ENCODE measurements around the gene LGR6. TPM values are rescaled to one million over a fixed set of nuclear protein-coding genes. Genes with fewer than 3 reads are reported as not detected.

Gene LGR6
- total and polyA plus RNA-seq, 2 of the 8 experiments (the other 6 are each of a cell fraction or from before 2014, with no cell fraction given), result 0.50 to 1.0 TPM

DNA sequence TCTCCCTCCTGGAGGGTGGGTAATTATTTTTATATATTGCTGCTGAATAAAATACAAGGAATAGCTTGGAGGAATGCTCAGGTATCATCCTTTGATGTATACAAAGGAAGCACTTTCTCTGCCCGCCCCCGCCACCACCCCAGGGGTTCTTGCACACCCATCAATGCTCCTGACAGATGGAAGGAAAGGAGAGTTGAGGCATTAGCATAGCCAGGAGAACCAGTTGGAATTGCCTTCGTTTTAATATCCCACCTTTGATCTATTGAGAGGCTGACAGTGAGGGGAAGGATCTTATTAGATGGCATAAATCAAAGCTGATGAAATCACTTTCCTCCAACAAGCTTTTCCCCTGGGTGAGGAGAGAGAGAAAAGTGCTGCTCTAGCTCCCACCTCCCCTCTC, 71.1 kb downstream of the LGR6 start:
- H3K4me2 ChIP-seq (ENCODE audit: insufficient read depth in 1 of 2, low read depth in 2 of 2, low read length in 2 of 2), result no peak overlapping the region
- H3K56ac ChIP-seq (replicated peaks; ENCODE audit: insufficient read length, low read depth, low read length), result no peak overlapping the region
- no peak overlapping the region for H4K91ac ChIP-seq (replicated peaks; ENCODE audit: insufficient read length, low read length)
- H3K27ac ChIP-seq (ENCODE audit: low read depth, low read length), result no peak overlapping the region
- no peaks in the 10 kb centered on the region for H3K23me2 ChIP-seq (ENCODE audit: low read depth, low read length)
- no peaks in the 10 kb centered on the region for H3K79me1 ChIP-seq (ENCODE audit: low read depth, low read length)
- no peak overlapping the region for H3K18ac ChIP-seq (ENCODE audit: extremely low read depth, low read length)
- H2AK5ac ChIP-seq (ENCODE audit: low read depth, low read length), result no peak overlapping the region
- no peak overlapping the region for H2BK120ac ChIP-seq (replicated peaks; ENCODE audit: low read depth, low read length)
- no peak for DNase-seq (ENCODE audit: low read depth in 1 of 2, low spot score in 2 of 2)
- H4K20me1 ChIP-seq (replicated peaks in 1 of 2; ENCODE audit: control insufficient read depth in 1 of 2, insufficient read depth in 2 of 2, low read length in 2 of 2), result no peaks in the 10 kb centered on the region
- H3K36me3 ChIP-seq (ENCODE audit: control insufficient read depth in 2 of 4, insufficient read depth in 4 of 4, low read length in 3 of 4), result no peaks in the 10 kb centered on the region
- no peak overlapping the region for H2BK12ac ChIP-seq (ENCODE audit: low read depth, low read length)
- no peak overlapping the region for H2AFZ ChIP-seq (ENCODE audit: low read length)
- POLR2A ChIA-PET (ENCODE audit: partially characterized antibody), result no interaction called here
- H3K9me3 ChIP-seq (ENCODE audit: insufficient read depth in 2 of 2, low read depth in 1 of 2, low read length in 1 of 2), result no peaks in the 10 kb centered on the region; a peak in 1 of 4 replicates
- H3K4ac ChIP-seq (replicated peaks; ENCODE audit: insufficient read length, low read depth, low read length), result no peak overlapping the region
- no peaks in the 10 kb centered on the region for H3K27me3 ChIP-seq (replicated peaks in 1 of 4; ENCODE audit: control insufficient read depth in 3 of 4, extremely low read depth in 1 of 4, insufficient read depth in 3 of 4, low read length in 3 of 4)
- CTCF ChIA-PET (ENCODE audit: partially characterized antibody), result interaction anchor here (0.6 to 2.9 kb wide), 6 partner anchors 9 to 115 kb away, joined by 3 to 13 read pairs (median 4); partner anchors contain the start of gene LGR6
- H3K9ac ChIP-seq (replicated peaks in 1 of 4; ENCODE audit: extremely low read depth in 1 of 4, low read depth in 3 of 4, low read length in 3 of 4), result no peak overlapping the region
- H3K4me3 ChIP-seq (ENCODE audit: extremely low read depth in 1 of 4, insufficient read depth in 2 of 4, low read depth in 3 of 4, low read length in 4 of 4), result no peak overlapping the region
- no peak overlapping the region for H2BK20ac ChIP-seq (ENCODE audit: low read length)
- 79% methylated on average over 3 of the region's 3 CpGs; no CpG with 5 or more reads in 1 of the 2 experiments for WGBS, 2 experiments (ENCODE audit: extremely low coverage in 1 of 2, insufficient coverage in 1 of 2, insufficient read length in 1 of 2, insufficient replicate concordance in 2 of 2, low coverage in 1 of 2, low lambda C conversion rate in 2 of 2, missing lambda C conversion rate in 1 of 2)
- H2BK15ac ChIP-seq (ENCODE audit: low read length), result no peak overlapping the region
- no peak for FAIRE-seq
- H3K23ac ChIP-seq (ENCODE audit: insufficient read length), result no peak overlapping the region
- H3K4me1 ChIP-seq (replicated peaks in 1 of 4; ENCODE audit: control insufficient read depth in 3 of 4, insufficient read depth in 4 of 4, low read length in 3 of 4), result peaks cover 0 to 4% (median 1%) of the 10 kb centered on the region in 4 experiments; a peak in 1 of 7 replicates
- no peak overlapping the region for H4K8ac ChIP-seq (ENCODE audit: extremely low read depth, insufficient read depth, low read length)
- H4K5ac ChIP-seq (ENCODE audit: insufficient read length, low read depth, low read length), result no peak overlapping the region
- no peaks in the 10 kb centered on the region for H3K79me2 ChIP-seq (ENCODE audit: control insufficient read depth in 1 of 2, insufficient read depth in 2 of 2, low read length in 2 of 2)
- H2BK5ac ChIP-seq (ENCODE audit: low read depth, low read length), result no peak overlapping the region
- no peak overlapping the region for H3K14ac ChIP-seq (ENCODE audit: insufficient read length)
- no peak for TF ChIP-seq EGR1 (IDR thresholded peaks at IDR 0.05; ENCODE audit: borderline replicate concordance, low read depth, low read length)
- TF ChIP-seq TAF1 (IDR thresholded peaks at IDR 0.05; ENCODE audit: low read depth, low read length), result no peak
- TF ChIP-seq CREB1 (IDR thresholded peaks at IDR 0.05), result no peak
- TF ChIP-seq CBX8 (IDR thresholded peaks at IDR 0.05; ENCODE audit: borderline replicate concordance, low read depth, low read length), result no peak
- TF ChIP-seq CHD2 (IDR thresholded peaks at IDR 0.05; ENCODE audit: low read length), result no peak
- no peak for TF ChIP-seq RNF2 (IDR thresholded peaks at IDR 0.05; ENCODE audit: borderline replicate concordance, low read depth, low read length, missing control alignments, poor library complexity, severe bottlenecking)
- TF ChIP-seq ZNF274 (IDR thresholded peaks at IDR 0.05; ENCODE audit: borderline replicate concordance, extremely low read depth, low read length), result no peak
- TF ChIP-seq, protein P1, sequence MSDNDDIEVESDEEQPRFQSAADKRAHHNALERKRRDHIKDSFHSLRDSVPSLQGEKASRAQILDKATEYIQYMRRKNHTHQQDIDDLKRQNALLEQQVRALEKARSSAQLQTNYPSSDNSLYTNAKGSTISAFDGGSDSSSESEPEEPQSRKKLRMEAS (IDR thresholded peaks at IDR 0.05), result no peak
- no peak for TF ChIP-seq SIRT6 (IDR thresholded peaks at IDR 0.05; ENCODE audit: low read length)
